Endothelial cell of umbilical vein (primary cell): Measurements from ENCODE around the gene SRCAP.

Experiments
- EZH2 ChIP-seq: IDR thresholded peaks from 2 replicates; pipeline ENCODE4 v1.6.1; 2012; ENCODE audit warnings: borderline replicate concordance, low read depth, mild to moderate bottlenecking, moderate library complexity, low read length, inconsistent platforms; ENCODE audit not compliant: severe bottlenecking
- FOS ChIP-seq: IDR thresholded peaks from 2 replicates; pipeline ENCODE4 v1.6.1; 2011; ENCODE audit warnings: mild to moderate bottlenecking, low read length, moderate library complexity, borderline replicate concordance; ENCODE audit not compliant: insufficient read depth
- MYC ChIP-seq: IDR thresholded peaks from one replicate; pipeline ENCODE4 v1.6.1; 2011; ENCODE audit warnings: mild to moderate bottlenecking, low read depth, low read length
- POLR2A ChIP-seq: IDR thresholded peaks from 2 replicates; pipeline ENCODE4 v1.6.1; 2012; ENCODE audit warnings: low read depth, mild to moderate bottlenecking, control low read depth, low read length
- POLR2AphosphoS5 ChIP-seq: IDR thresholded peaks from 2 replicates; pipeline ENCODE4 v1.6.1; 2012; ENCODE audit warnings: low read depth, mild to moderate bottlenecking, control low read depth, low read length, moderate library complexity; ENCODE audit not compliant: insufficient read depth
- TF ChIP-seq, protein P1 (sequence below), 2 donors: IDR thresholded peaks; 1 replicate in 1 of 2; 2 replicates in 1 of 2; pipeline ENCODE4 v1.5.1; 2011; ENCODE audit warnings: low read length in 2 of 2, mild to moderate bottlenecking in 2 of 2, moderate library complexity in 2 of 2, control low read depth in 1 of 2, inconsistent platforms in 1 of 2, low read depth in 1 of 2; ENCODE audit not compliant: insufficient read depth in 1 of 2; ENCODE audit errors: extremely low read depth in 1 of 2

- no peak for TF ChIP-seq EZH2
- TF ChIP-seq, protein P1, sequence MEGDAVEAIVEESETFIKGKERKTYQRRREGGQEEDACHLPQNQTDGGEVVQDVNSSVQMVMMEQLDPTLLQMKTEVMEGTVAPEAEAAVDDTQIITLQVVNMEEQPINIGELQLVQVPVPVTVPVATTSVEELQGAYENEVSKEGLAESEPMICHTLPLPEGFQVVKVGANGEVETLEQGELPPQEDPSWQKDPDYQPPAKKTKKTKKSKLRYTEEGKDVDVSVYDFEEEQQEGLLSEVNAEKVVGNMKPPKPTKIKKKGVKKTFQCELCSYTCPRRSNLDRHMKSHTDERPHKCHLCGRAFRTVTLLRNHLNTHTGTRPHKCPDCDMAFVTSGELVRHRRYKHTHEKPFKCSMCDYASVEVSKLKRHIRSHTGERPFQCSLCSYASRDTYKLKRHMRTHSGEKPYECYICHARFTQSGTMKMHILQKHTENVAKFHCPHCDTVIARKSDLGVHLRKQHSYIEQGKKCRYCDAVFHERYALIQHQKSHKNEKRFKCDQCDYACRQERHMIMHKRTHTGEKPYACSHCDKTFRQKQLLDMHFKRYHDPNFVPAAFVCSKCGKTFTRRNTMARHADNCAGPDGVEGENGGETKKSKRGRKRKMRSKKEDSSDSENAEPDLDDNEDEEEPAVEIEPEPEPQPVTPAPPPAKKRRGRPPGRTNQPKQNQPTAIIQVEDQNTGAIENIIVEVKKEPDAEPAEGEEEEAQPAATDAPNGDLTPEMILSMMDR (IDR thresholded peaks at IDR 0.05; ENCODE audit: extremely low read depth in 1 of 2, insufficient read depth in 1 of 2, low read depth in 1 of 2, low read length in 2 of 2) = no peak
- TF ChIP-seq POLR2A = no peak
- TF ChIP-seq MYC = no peak
- no peak for TF ChIP-seq FOS
- no peak for TF ChIP-seq POLR2AphosphoS5
These were observed 30.1 kb downstream of the SRCAP start for GRCh38 chr16:30728899-30729672.
